Spleen (tissue), 11 donors: ENCODE results near the gene AVPR2. TPM values are rescaled to one million over a fixed set of nuclear protein-coding genes. Genes with fewer than 3 reads are reported as not detected.

Experiments used
- DNase-seq: peaks from one replicate; pipeline ENCODE4 v3.0.0-alpha.2; 2020
- H3K27ac ChIP-seq, 8 donors: fragments of 200-600 bp; sonication (generic) in 7 of 8; 1 replicate in 4 of 8; 2 replicates in 4 of 8; pipeline versions ENCODE4 v1.5.0 to v1.8.0; 2016 to 2021; ENCODE audit warnings: inconsistent platforms in 4 of 8, mild to moderate bottlenecking in 4 of 8, moderate library complexity in 1 of 8
- H3K27me3 ChIP-seq, 7 donors: fragments of 200-600 bp; sonication (generic) in 6 of 7; replicated peaks in 1 of 7; 1 replicate in 4 of 7; 2 replicates in 3 of 7; pipeline versions ENCODE4 v1.5.0 to v1.8.0; 2016 to 2021; ENCODE audit warnings: inconsistent platforms in 3 of 7, mild to moderate bottlenecking in 1 of 7
- H3K36me3 ChIP-seq, 6 donors: fragments of 200-600 bp; sonication (generic) in 5 of 6; 1 replicate in 4 of 6; 2 replicates in 2 of 6; pipeline versions ENCODE4 v1.5.0 to v1.8.0; 2016 to 2021; ENCODE audit warnings: inconsistent platforms in 2 of 6
- H3K4me1 ChIP-seq, 6 donors: fragments of 200-600 bp; sonication (generic) in 5 of 6; 1 replicate in 3 of 6; 2 replicates in 3 of 6; pipeline versions ENCODE4 v1.5.0 to v1.8.0; 2016 to 2021; ENCODE audit warnings: inconsistent platforms in 3 of 6
- H3K4me3 ChIP-seq, 8 donors: fragments of 200-600 bp; sonication (generic) in 7 of 8; 1 replicate in 4 of 8; 2 replicates in 4 of 8; pipeline versions ENCODE4 v1.5.0 to v1.8.0; 2016 to 2021; ENCODE audit warnings: inconsistent platforms in 4 of 8, mild to moderate bottlenecking in 4 of 8, moderate library complexity in 2 of 8
- H3K9me3 ChIP-seq, 8 donors: fragments of 200-600 bp; sonication (generic) in 7 of 8; 1 replicate in 4 of 8; 2 replicates in 4 of 8; pipeline versions ENCODE4 v1.5.0 to v1.8.0; 2016 to 2021; ENCODE audit warnings: inconsistent platforms in 4 of 8
- CTCF ChIP-seq, 11 experiments: fragments of 200-600 bp in 7 of 11; fragments of 450-650 bp in 4 of 11; sonication (generic) in 4 of 11; IDR thresholded peaks in 8 of 11; conservative IDR thresholded peaks in 3 of 11; 1 replicate in 7 of 11; 2 replicates in 4 of 11; pipeline versions ENCODE4 v1.4.0 to v1.8.0; 2016 to 2021; ENCODE audit warnings: antibody characterized with exemption in 11 of 11, inconsistent platforms in 4 of 11, mild to moderate bottlenecking in 1 of 11
- POLR2A ChIP-seq, 3 donors: fragments of 450-650 bp; IDR thresholded peaks; one replicate each; pipeline ENCODE4 v1.5.1; 2017; ENCODE audit warnings: antibody characterized with exemption in 3 of 3, mild to moderate bottlenecking in 1 of 3
- POLR2AphosphoS5 ChIP-seq, 3 donors: sonication (generic); formaldehyde crosslinking; IDR thresholded peaks; one replicate each; pipeline ENCODE4 v1.5.1; 2017; ENCODE audit warnings: antibody characterized with exemption in 3 of 3
- WGBS, 5 donors: extraction: QIAGEN DNeasy Blood & Tissue Kit in 3 of 5; methylation state at CpG; one replicate each; pipeline versions ENCODE4 v1.1.5 to v1.1.7; 2013 to 2018; 5-methylcytosine and 5-hydroxymethylcytosine counted together
- intact Hi-C: fragments of 100-400 bp; cut with DNase I; formaldehyde crosslinking; loops from one replicate; pipeline ENCODE4 v1.15.0; 2023; ENCODE audit warnings: low total_unique reads
- polyA plus RNA-seq, 3 donors: library from polyadenylated mRNA; stranded (reverse); fragments of 200-250 nt; gene quantifications; one replicate each; pipeline ENCODE4 v1.2.1, GENCODE V29; 2013
- total RNA-seq, 7 donors: library from RNA; depleted of rRNA in 3 of 7; stranded (reverse); fragments of >200 nt in 3 of 7; fragmentation: NEBNext Ultra II Directional in 4 of 7; extraction: Animal tissue kit (Norgen Biotek cat#: 25700) in 4 of 7; gene quantifications; one replicate each; pipeline versions ENCODE4 v1.1.0 to v1.2.1, GENCODE V29; 2016 to 2021
- donor health status: healthy with polysubstance abuse.
- donor health status: DM: no; HTN: no; CAD: no; lungs with moderate emphysema.
- donor health status: DM: no; HTN: no; CAD: no.
- donor health status: Bipolar disorder and iron deficiency.
- donor health status: healthy.
- donor health status: DM: no; HTN: no; CAD: no.
- donor health status: DM: yes; HTN: yes; CAD: no.

Gene AVPR2
- total and polyA plus RNA-seq, 10 donors = 0.22 to 0.77 (median 0.39) TPM; not detected in 6

GRCh38 chrX:153948847-153949805 lies 44.7 kb downstream of the AVPR2 start:
- peaks cover 0 to 3% (median 0%) of the 10 kb centered on the region in 7 donors for H3K27me3 ChIP-seq
- no peak for DNase-seq
- H3K36me3 ChIP-seq = peaks cover 0 to 64% (median 48%) of the 10 kb centered on the region in 6 donors
- H3K27ac ChIP-seq = peak overlapping the region in 7 of 8 donors; percentile 51 to 79 (median 74)
- intact Hi-C loops = no loop called here
- TF ChIP-seq POLR2A (IDR thresholded peaks at IDR 0.05) = no peak
- no peak for TF ChIP-seq CTCF (IDR thresholded peaks at IDR 0.05 in 8 of 11, conservative IDR thresholded peaks at IDR 0.05 in 3 of 11)
- peak in 2 of 3 donors; percentile 45 to 53 for TF ChIP-seq POLR2AphosphoS5 (IDR thresholded peaks at IDR 0.05)
- H3K4me3 ChIP-seq = no peak overlapping the region
- H3K9me3 ChIP-seq = no peaks in the 10 kb centered on the region
- peaks cover 4 to 56% (median 43%) of the 10 kb centered on the region in 6 donors for H3K4me1 ChIP-seq
- 31 to 63% (median 37%) methylated on average over 23 to 30 of the region's 30 CpGs for WGBS, 5 donors

- TF ChIP-seq CTCF (IDR thresholded peaks at IDR 0.05 in 8 of 11, conservative IDR thresholded peaks at IDR 0.05 in 3 of 11) (no peak), POLR2A (IDR thresholded peaks at IDR 0.05) (no peak), POLR2AphosphoS5 (IDR thresholded peaks at IDR 0.05) (no peak)
- no peak overlapping the region for H3K4me3 ChIP-seq
- peaks cover 0 to 74% (median 58%) of the 10 kb centered on the region in 6 donors for H3K36me3 ChIP-seq
- intact Hi-C loops = no loop called here
- no peak for DNase-seq
- peak overlapping the region in 4 of 8 donors; percentile 74 to 79 (median 76) for H3K27ac ChIP-seq
- H3K27me3 ChIP-seq = peaks cover 0 to 3% (median 0%) of the 10 kb centered on the region in 7 donors
- H3K9me3 ChIP-seq = no peaks in the 10 kb centered on the region
- peaks cover 0 to 48% (median 37%) of the 10 kb centered on the region in 6 donors for H3K4me1 ChIP-seq
- 77 to 94% (median 86%) methylated on average over 11 to 19 of the region's 19 CpGs for WGBS, 5 donors
These were observed 45.7 kb downstream of the AVPR2 start for GRCh38 chrX:153950127-153950526.

GRCh38 chrX:153951683-153952372 lies 47.4 kb downstream of the AVPR2 start:
- intact Hi-C loops = loop anchor here (2.0 kb wide), 1 partner anchor 191 kb away; no protein-coding TSS in a partner anchor
- H3K4me3 ChIP-seq = no peak overlapping the region
- peaks cover 0 to 91% (median 72%) of the 10 kb centered on the region in 6 donors for H3K36me3 ChIP-seq
- H3K4me1 ChIP-seq = peaks cover 0 to 45% (median 34%) of the 10 kb centered on the region in 6 donors
- H3K9me3 ChIP-seq = no peaks in the 10 kb centered on the region
- peak; percentile 75 for DNase-seq
- WGBS, 5 donors = 93 to 98% (median 95%) methylated on average over 6 to 28 of the region's 28 CpGs
- H3K27me3 ChIP-seq = peaks cover 0 to 3% (median 0%) of the 10 kb centered on the region in 7 donors
- TF ChIP-seq POLR2A (IDR thresholded peaks at IDR 0.05) (no peak), POLR2AphosphoS5 (IDR thresholded peaks at IDR 0.05) (no peak), CTCF (IDR thresholded peaks at IDR 0.05 in 8 of 11, conservative IDR thresholded peaks at IDR 0.05 in 3 of 11) (no peak)
- no peak overlapping the region for H3K27ac ChIP-seq
